Keratinocyte (primary cell): Measurements from ENCODE around the gene FCRL2. TPM values are rescaled to one million over a fixed set of nuclear protein-coding genes. Genes with fewer than 3 reads are reported as not detected.

Experiments used
- DNase-seq: peaks from one replicate; pipeline ENCODE4 v3.0.0-alpha.2; 2011; ENCODE audit warnings: low read depth, missing footprints, low spot score
- FAIRE-seq: peaks from 2 replicates; lab custom pipeline; 2011; peaks lifted over from hg19 to GRCh38; lab: Jason Lieb, UNC
- H2AFZ ChIP-seq: 2 replicates; pipeline ENCODE4 v1.6.0; 2012; ENCODE audit warnings: low read length, control low read depth, inconsistent platforms; ENCODE audit not compliant: control insufficient read depth
- H3K27ac ChIP-seq: 2 replicates; pipeline ENCODE4 v1.5.1; 2011; ENCODE audit warnings: low read length; ENCODE audit not compliant: control insufficient read depth, insufficient read depth
- H3K27me3 ChIP-seq: 3 replicates; pipeline ENCODE4 v1.6.0; 2011; ENCODE audit warnings: low read length; ENCODE audit not compliant: control insufficient read depth, insufficient read depth; ENCODE audit errors: extremely low read depth
- H3K36me3 ChIP-seq, 2 experiments: 2 replicates in 1 of 2; 3 replicates in 1 of 2; pipeline ENCODE4 v1.5.1; 2011; ENCODE audit warnings: low read length in 2 of 2, mild to moderate bottlenecking in 1 of 2; ENCODE audit not compliant: control insufficient read depth in 2 of 2, insufficient read depth in 2 of 2; ENCODE audit errors: extremely low read depth in 1 of 2
- H3K4me1 ChIP-seq: 3 replicates; pipeline ENCODE4 v1.5.1; 2011; ENCODE audit warnings: low read length; ENCODE audit not compliant: control insufficient read depth, insufficient read depth; ENCODE audit errors: extremely low read depth
- H3K4me2 ChIP-seq: 3 replicates; pipeline ENCODE4 v1.6.0; 2011; ENCODE audit warnings: low read depth, low read length; ENCODE audit not compliant: control insufficient read depth, insufficient read depth; ENCODE audit errors: extremely low read depth
- H3K4me3 ChIP-seq, 3 experiments: fragments of 200-600 bp in 1 of 3; sonication (generic) in 1 of 3; 2 replicates in 2 of 3; 3 replicates in 1 of 3; pipeline ENCODE4 v1.5.1; 2011 to 2016; ENCODE audit warnings: low read length in 3 of 3, mild to moderate bottlenecking in 3 of 3, control low read depth in 2 of 3, inconsistent platforms in 1 of 3, low read depth in 1 of 3, mixed read lengths in 1 of 3, mixed run types in 1 of 3, moderate library complexity in 1 of 3; ENCODE audit not compliant: control insufficient read depth in 2 of 3, insufficient read depth in 2 of 3; ENCODE audit errors: extremely low read depth in 1 of 3
- H3K79me2 ChIP-seq: 2 replicates; pipeline ENCODE4 v1.6.0; 2012; ENCODE audit warnings: low read length; ENCODE audit not compliant: control insufficient read depth, insufficient read depth
- H3K9ac ChIP-seq: 3 replicates; pipeline ENCODE4 v1.6.0; 2011; ENCODE audit warnings: low read length; ENCODE audit not compliant: control insufficient read depth, insufficient read depth; ENCODE audit errors: extremely low read depth
- H3K9me1 ChIP-seq: 3 replicates; pipeline ENCODE4 v1.6.0; 2011; ENCODE audit warnings: low read length; ENCODE audit not compliant: control insufficient read depth, insufficient read depth; ENCODE audit errors: extremely low read depth
- H3K9me3 ChIP-seq: 2 replicates; pipeline ENCODE4 v1.5.1; 2012; ENCODE audit warnings: low read depth, low read length; ENCODE audit not compliant: control insufficient read depth
- H4K20me1 ChIP-seq: 3 replicates; pipeline ENCODE4 v1.6.0; 2011; ENCODE audit warnings: low read length; ENCODE audit not compliant: control insufficient read depth, insufficient read depth; ENCODE audit errors: extremely low read depth
- CTCF ChIP-seq, 3 experiments: IDR thresholded peaks in 1 of 3; conservative IDR thresholded peaks in 1 of 3; optimal IDR thresholded peaks in 1 of 3; 2 replicates in 2 of 3; 3 replicates in 1 of 3; pipeline versions ENCODE3 to v1.5.1; 2011; ENCODE audit warnings: low read length in 3 of 3, mild to moderate bottlenecking in 3 of 3, moderate library complexity in 2 of 3, control low read depth in 1 of 3, inconsistent platforms in 1 of 3; ENCODE audit not compliant: insufficient read depth in 2 of 3; ENCODE audit errors: extremely low read depth in 1 of 3
- EZH2 ChIP-seq: IDR thresholded peaks from one replicate; pipeline ENCODE4 v1.6.1; 2012; ENCODE audit warnings: inconsistent platforms, mild to moderate bottlenecking, low read length, moderate library complexity
- dilution Hi-C: fragments of 300-500 bp; cut with MboI; formaldehyde crosslinking; loops from one replicate; pipeline ENCODE4 v1.7.0; 2020; ENCODE audit warnings: low sequenced_read_pairs; ENCODE audit not compliant: extremely low pct_ligation_motif_present
- polyA plus RNA-seq, 5 experiments: library from polyadenylated mRNA; depleted of rRNA in 3 of 5; stranded (reverse) in 3 of 5; stranded (forward) in 1 of 5; unstranded in 1 of 5; fragments of >200 nt; gene quantifications; 1 replicate in 1 of 5; 2 replicates in 3 of 5; 3 replicates in 1 of 5; pipeline versions ENCODE4 v1.2.1 to v1.2.3, GENCODE V29; 2011 to 2012; ENCODE audit warnings: missing spikeins in 2 of 5, low read depth in 1 of 5, low replicate concordance in 1 of 5

The FCRL2 gene
- polyA plus RNA-seq, 1 donor (not counting 4 experiments of a cell fraction or from before 2014, with no cell fraction given): not detected

- no peaks in the 10 kb centered on the region for H3K4me1 ChIP-seq
- no peak for DNase-seq
- TF ChIP-seq EZH2: no peak
- no peak for TF ChIP-seq CTCF (optimal IDR thresholded peaks at IDR 0.05 in 1 of 3, IDR thresholded peaks at IDR 0.05 in 1 of 3, conservative IDR thresholded peaks at IDR 0.05 in 1 of 3; ENCODE audit: extremely low read depth in 1 of 3, insufficient read depth in 2 of 3, low read length in 3 of 3)
- dilution Hi-C loops: no loop called here
- FAIRE-seq: no peak
- no peaks in the 10 kb centered on the region for H3K36me3 ChIP-seq
- H2AFZ ChIP-seq: no peak overlapping the region
- no peaks in the 10 kb centered on the region for H3K27me3 ChIP-seq
- H3K9ac ChIP-seq: no peak overlapping the region
- H3K27ac ChIP-seq: no peak overlapping the region
- H3K4me2 ChIP-seq: no peak overlapping the region
- no peak overlapping the region for H3K4me3 ChIP-seq
- no peaks in the 10 kb centered on the region for H4K20me1 ChIP-seq
- H3K9me3 ChIP-seq: no peaks in the 10 kb centered on the region
- no peaks in the 10 kb centered on the region for H3K79me2 ChIP-seq
- no peaks in the 10 kb centered on the region for H3K9me1 ChIP-seq
These were observed 26.9 kb upstream of the FCRL2 start for GRCh38 chr1:157803851-157804250.

GRCh38 chr1:157799996-157800395 lies 23.1 kb upstream of the FCRL2 start:
- no peak for FAIRE-seq
- TF ChIP-seq EZH2 (no peak), CTCF (optimal IDR thresholded peaks at IDR 0.05 in 1 of 3, IDR thresholded peaks at IDR 0.05 in 1 of 3, conservative IDR thresholded peaks at IDR 0.05 in 1 of 3; ENCODE audit: extremely low read depth in 1 of 3, insufficient read depth in 2 of 3, low read length in 3 of 3) (no peak)
- H4K20me1 ChIP-seq: no peaks in the 10 kb centered on the region
- no peaks in the 10 kb centered on the region for H3K27me3 ChIP-seq
- H3K9me1 ChIP-seq: no peaks in the 10 kb centered on the region
- H3K9ac ChIP-seq: no peak overlapping the region
- H3K27ac ChIP-seq: no peak overlapping the region
- no peak for DNase-seq
- no peak overlapping the region for H3K4me3 ChIP-seq
- H2AFZ ChIP-seq: no peak overlapping the region
- dilution Hi-C loops: no loop called here
- no peaks in the 10 kb centered on the region for H3K36me3 ChIP-seq
- H3K79me2 ChIP-seq: no peaks in the 10 kb centered on the region
- H3K4me2 ChIP-seq: no peak overlapping the region
- H3K4me1 ChIP-seq: no peaks in the 10 kb centered on the region
- no peaks in the 10 kb centered on the region for H3K9me3 ChIP-seq
